OCI-LY7 (cell line): ENCODE results near the gene SLC5A4. TPM values are rescaled to one million over a fixed set of nuclear protein-coding genes. Genes with fewer than 3 reads are reported as not detected.

Experiments used
- BruUV-seq: library from RNA; stranded (reverse); fragments of 400-500 nt; replicated peaks from 2 replicates; lab custom pipeline; 2021; lab: Mats Ljungman, UMichigan
- CTCF ChIA-PET: fragments of 300-600 bp; sonication (Branson Sonifier 250); formaldehyde crosslinking; loops from one replicate; lab custom pipeline; 2022; ENCODE audit warnings: antibody characterized with exemption; ENCODE audit not compliant: unreplicated experiment; lab: Charles Lee
- POLR2A ChIA-PET: fragments of 300-600 bp; sonication (Branson Sonifier 250); formaldehyde crosslinking; loops from one replicate; lab custom pipeline; 2022; ENCODE audit warnings: antibody characterized with exemption; lab: Charles Lee
- DNase-seq: peaks from one replicate; pipeline ENCODE4 v3.0.0-alpha.2; 2015; ENCODE audit warnings: low spot score
- H2AFZ ChIP-seq: fragments of 200-600 bp; sonication (generic), shearing (Covaris generic); 2 replicates; pipeline ENCODE4 v1.6.1; 2014; ENCODE audit warnings: mild to moderate bottlenecking, antibody characterized with exemption, low read length, moderate library complexity
- H3K27ac ChIP-seq: fragments of 200-600 bp; sonication (generic); 2 replicates; pipeline ENCODE4 v1.5.1; 2014; ENCODE audit warnings: mixed run types, low read depth, mild to moderate bottlenecking, moderate library complexity, low read length, inconsistent platforms; ENCODE audit not compliant: poor library complexity, severe bottlenecking
- H3K36me3 ChIP-seq: fragments of 200-600 bp; sonication (generic); 2 replicates; pipeline ENCODE4 v1.6.1; 2014; ENCODE audit warnings: mild to moderate bottlenecking, antibody characterized with exemption, low read length, moderate library complexity, mixed read lengths; ENCODE audit not compliant: insufficient read depth
- H3K4me1 ChIP-seq: fragments of 200-600 bp; sonication (generic); 2 replicates; pipeline ENCODE4 v1.5.1; 2014; ENCODE audit warnings: mild to moderate bottlenecking, low read length; ENCODE audit not compliant: insufficient read depth, poor library complexity, severe bottlenecking
- H3K4me2 ChIP-seq: fragments of 200-600 bp; sonication (generic); 2 replicates; pipeline ENCODE4 v1.6.1; 2014; ENCODE audit warnings: mild to moderate bottlenecking, low read length
- H3K4me3 ChIP-seq: fragments of 200-600 bp; sonication (generic); 2 replicates; pipeline ENCODE4 v1.5.1; 2014; ENCODE audit warnings: mild to moderate bottlenecking, low read depth, low read length; ENCODE audit not compliant: poor library complexity, severe bottlenecking
- H3K79me2 ChIP-seq: fragments of 200-600 bp; sonication (generic); 2 replicates; pipeline ENCODE4 v1.6.1; 2016; ENCODE audit warnings: low read depth, mild to moderate bottlenecking, low read length, moderate library complexity, mixed read lengths; ENCODE audit not compliant: insufficient read depth
- H3K9me2 ChIP-seq: fragments of 200-600 bp; sonication (generic); 2 replicates; pipeline ENCODE4 v1.6.1; 2016; ENCODE audit warnings: mild to moderate bottlenecking, low read length, mixed read lengths; ENCODE audit not compliant: insufficient read depth
- H3K9me3 ChIP-seq: fragments of 200-600 bp; sonication (generic); 2 replicates; pipeline ENCODE4 v1.6.1; 2014; ENCODE audit warnings: mild to moderate bottlenecking, mixed run types, low read length, mixed read lengths
- H4K20me1 ChIP-seq: fragments of 200-600 bp; sonication (generic); 2 replicates; pipeline ENCODE4 v1.6.1; 2014; ENCODE audit warnings: mild to moderate bottlenecking, antibody characterized with exemption, low read length, moderate library complexity, mixed read lengths; ENCODE audit not compliant: insufficient read depth
- EZH2phosphoT487 ChIP-seq: fragments of 200-600 bp; sonication (generic); IDR thresholded peaks from 2 replicates; pipeline ENCODE4 v1.6.1; 2018; ENCODE audit warnings: low read depth, borderline replicate concordance, mild to moderate bottlenecking, mixed run types, antibody characterized with exemption, low read length, moderate library complexity, mixed read lengths
- intact Hi-C: fragments of 100-400 bp; cut with micrococcal nuclease; formaldehyde crosslinking; loops from one replicate; pipeline ENCODE4 v1.10.0; 2022; ENCODE audit not compliant: unreplicated experiment
- total RNA-seq, 2 experiments: library from RNA; depleted of rRNA in 1 of 2; stranded (reverse); fragments of >200 nt in 1 of 2; shearing (Covaris generic) in 1 of 2; gene quantifications; 2 replicates each; pipeline ENCODE4 v1.2.3, GENCODE V29; 2014 to 2022
- TF ChIP-seq, protein P1 (sequence below): fragments of 200-600 bp; sonication (generic); conservative IDR thresholded peaks from 2 replicates; pipeline ENCODE4 v1.5.1; 2014; ENCODE audit warnings: mild to moderate bottlenecking, antibody characterized with exemption, low read length, moderate library complexity, mixed read lengths

SLC5A4 gene
- total RNA-seq, 2 experiments from 2014 or later = not detected

DNA sequence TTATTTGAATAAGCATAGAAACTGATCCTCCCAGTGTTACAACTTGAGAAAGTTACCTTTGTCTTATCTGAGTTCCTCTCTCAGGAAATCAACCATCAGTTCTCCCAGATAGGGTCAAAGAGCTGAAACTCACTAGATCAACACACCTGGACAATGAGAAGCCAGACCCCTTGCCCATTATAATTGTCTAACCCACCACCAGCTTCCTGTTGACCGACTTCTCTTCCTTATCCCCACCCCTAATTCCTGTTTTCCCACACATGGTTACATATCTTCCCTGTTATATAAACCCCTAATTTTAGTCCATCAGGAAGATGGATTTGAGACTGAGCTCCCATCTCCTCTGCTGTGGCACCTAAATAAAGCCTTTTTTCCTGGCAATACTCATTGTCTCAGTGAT is 6.9 kb downstream of the SLC5A4 start:
- DNase-seq = no peak
- no peaks in the 10 kb centered on the region for H4K20me1 ChIP-seq
- no TSS peak for BruUV-seq
- ChIA-PET CTCF (no interaction called here), POLR2A (no interaction called here)
- H3K9me2 ChIP-seq = no peaks in the 10 kb centered on the region
- H3K4me1 ChIP-seq = no peaks in the 10 kb centered on the region
- intact Hi-C loops = no loop called here
- no peaks in the 10 kb centered on the region for H3K9me3 ChIP-seq
- H3K79me2 ChIP-seq = no peaks in the 10 kb centered on the region
- H3K4me2 ChIP-seq = no peak overlapping the region
- no peak overlapping the region for H3K4me3 ChIP-seq
- TF ChIP-seq, protein P1, sequence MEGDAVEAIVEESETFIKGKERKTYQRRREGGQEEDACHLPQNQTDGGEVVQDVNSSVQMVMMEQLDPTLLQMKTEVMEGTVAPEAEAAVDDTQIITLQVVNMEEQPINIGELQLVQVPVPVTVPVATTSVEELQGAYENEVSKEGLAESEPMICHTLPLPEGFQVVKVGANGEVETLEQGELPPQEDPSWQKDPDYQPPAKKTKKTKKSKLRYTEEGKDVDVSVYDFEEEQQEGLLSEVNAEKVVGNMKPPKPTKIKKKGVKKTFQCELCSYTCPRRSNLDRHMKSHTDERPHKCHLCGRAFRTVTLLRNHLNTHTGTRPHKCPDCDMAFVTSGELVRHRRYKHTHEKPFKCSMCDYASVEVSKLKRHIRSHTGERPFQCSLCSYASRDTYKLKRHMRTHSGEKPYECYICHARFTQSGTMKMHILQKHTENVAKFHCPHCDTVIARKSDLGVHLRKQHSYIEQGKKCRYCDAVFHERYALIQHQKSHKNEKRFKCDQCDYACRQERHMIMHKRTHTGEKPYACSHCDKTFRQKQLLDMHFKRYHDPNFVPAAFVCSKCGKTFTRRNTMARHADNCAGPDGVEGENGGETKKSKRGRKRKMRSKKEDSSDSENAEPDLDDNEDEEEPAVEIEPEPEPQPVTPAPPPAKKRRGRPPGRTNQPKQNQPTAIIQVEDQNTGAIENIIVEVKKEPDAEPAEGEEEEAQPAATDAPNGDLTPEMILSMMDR = no peak
- TF ChIP-seq EZH2phosphoT487 = no peak
- no peaks in the 10 kb centered on the region for H3K36me3 ChIP-seq
- H2AFZ ChIP-seq = no peak overlapping the region
- H3K27ac ChIP-seq = no peak overlapping the region

DNA sequence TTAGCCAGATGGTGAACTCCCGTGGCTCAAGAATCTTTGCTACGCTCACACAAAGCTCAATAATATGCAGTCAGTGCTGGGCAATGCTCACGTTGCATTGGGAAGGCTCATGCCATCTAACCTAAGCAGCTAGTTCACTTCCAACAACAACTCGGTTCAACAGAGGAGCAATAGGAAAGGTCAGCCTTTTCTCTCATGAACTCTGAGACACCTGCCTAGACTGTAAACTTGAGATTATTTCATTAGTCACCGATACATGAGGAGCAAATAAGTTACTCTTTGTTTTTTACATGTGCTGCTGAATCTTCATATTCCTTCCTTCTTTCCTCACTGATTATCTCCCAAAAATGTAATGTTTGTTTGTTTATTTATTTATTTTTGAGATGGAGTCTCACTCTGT is 9.0 kb downstream of the SLC5A4 start:
- no peak for DNase-seq
- H3K4me1 ChIP-seq = no peaks in the 10 kb centered on the region
- BruUV-seq = no TSS peak
- H3K36me3 ChIP-seq = no peaks in the 10 kb centered on the region
- no peak overlapping the region for H3K4me3 ChIP-seq
- no peak overlapping the region for H2AFZ ChIP-seq
- TF ChIP-seq, protein P1 = no peak
- no peak for TF ChIP-seq EZH2phosphoT487
- H3K27ac ChIP-seq = no peak overlapping the region
- H3K79me2 ChIP-seq = no peaks in the 10 kb centered on the region
- H3K9me3 ChIP-seq = no peaks in the 10 kb centered on the region
- no peaks in the 10 kb centered on the region for H4K20me1 ChIP-seq
- no peak overlapping the region for H3K4me2 ChIP-seq
- intact Hi-C loops = no loop called here
- ChIA-PET CTCF (no interaction called here), POLR2A (no interaction called here)
- no peaks in the 10 kb centered on the region for H3K9me2 ChIP-seq

DNA sequence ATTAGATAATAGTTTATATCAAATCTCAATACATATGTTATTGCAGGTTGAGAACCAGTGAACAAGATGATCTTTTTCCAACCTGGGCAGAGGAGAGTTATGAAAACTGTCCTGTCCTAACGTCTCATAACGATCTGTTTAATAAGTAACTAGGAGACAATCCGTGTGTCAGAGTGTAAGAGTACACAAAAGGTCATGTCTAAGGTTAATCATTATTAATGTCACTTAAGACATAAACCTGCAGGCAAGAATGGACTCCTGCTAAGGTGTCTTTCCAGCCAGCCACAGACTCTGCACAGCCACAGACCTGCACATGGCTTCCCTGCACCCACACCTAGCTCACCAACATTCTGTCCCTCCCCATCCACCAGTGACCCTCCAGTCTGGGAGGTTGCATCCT is 10.1 kb downstream of the SLC5A4 start:
- no peaks in the 10 kb centered on the region for H3K4me1 ChIP-seq
- H3K9me2 ChIP-seq = no peaks in the 10 kb centered on the region
- no peaks in the 10 kb centered on the region for H3K9me3 ChIP-seq
- DNase-seq = no peak
- no TSS peak for BruUV-seq
- TF ChIP-seq, protein P1 = no peak
- TF ChIP-seq EZH2phosphoT487 = no peak
- intact Hi-C loops = no loop called here
- CTCF ChIA-PET = no interaction called here
- no peaks in the 10 kb centered on the region for H3K79me2 ChIP-seq
- H3K27ac ChIP-seq = no peak overlapping the region
- no peak overlapping the region for H2AFZ ChIP-seq
- POLR2A ChIA-PET = no interaction called here
- no peaks in the 10 kb centered on the region for H4K20me1 ChIP-seq
- H3K4me3 ChIP-seq = no peak overlapping the region
- H3K4me2 ChIP-seq = no peak overlapping the region
- H3K36me3 ChIP-seq = no peaks in the 10 kb centered on the region
